H1 (cell line): ENCODE measurements around the gene CENPVL1. TPM values are rescaled to one million over a fixed set of nuclear protein-coding genes. Genes with fewer than 3 reads are reported as not detected.
"Not testable (repeated sequence)": the region's sequence is repeated elsewhere in the genome, so short reads cannot be mapped to it uniquely, and the experiment has no call there.

Source experiments
- CTCF ChIA-PET: fragments of 300-600 bp; sonication (Branson Sonifier 250); formaldehyde crosslinking; loops from one replicate; lab custom pipeline; 2021; ENCODE audit not compliant: partially characterized antibody; lab: Charles Lee
- POLR2A ChIA-PET: fragments of 300-600 bp; sonication (Branson Sonifier 250); formaldehyde crosslinking; loops from one replicate; lab custom pipeline; 2021; ENCODE audit warnings: inconsistent platforms; ENCODE audit not compliant: partially characterized antibody; lab: Charles Lee
- DNase-seq, 2 experiments: peaks; one replicate each; pipeline versions ENCODE4 v3.0.0 to v3.0.0-alpha.2; 2010 to 2022; ENCODE audit warnings: low spot score in 2 of 2, low read depth in 1 of 2, mixed read lengths in 1 of 2
- FAIRE-seq: peaks from 2 replicates; lab custom pipeline; 2011; peaks lifted over from hg19 to GRCh38; lab: Jason Lieb, UNC
- H2AFZ ChIP-seq: 2 replicates; pipeline ENCODE4 v1.8.1; 2012; ENCODE audit warnings: low read length, inconsistent platforms
- H2AK5ac ChIP-seq: 2 replicates; pipeline ENCODE4 v1.6.1; 2013; ENCODE audit warnings: low read depth, low read length
- H2BK120ac ChIP-seq: replicated peaks from 2 replicates; pipeline ENCODE3; 2013; ENCODE audit warnings: low read depth, low read length, inconsistent platforms
- H2BK12ac ChIP-seq: 2 replicates; pipeline ENCODE4 v1.6.1; 2013; ENCODE audit warnings: low read depth, low read length
- H2BK15ac ChIP-seq: 2 replicates; pipeline ENCODE4 v1.6.1; 2013; ENCODE audit warnings: low read length
- H2BK20ac ChIP-seq: 2 replicates; pipeline ENCODE4 v1.6.1; 2013; ENCODE audit warnings: low read length
- H2BK5ac ChIP-seq: 2 replicates; pipeline ENCODE4 v1.6.1; 2013; ENCODE audit warnings: low read depth, low read length
- H3K14ac ChIP-seq: 2 replicates; pipeline ENCODE4 v1.6.1; 2013; ENCODE audit warnings: inconsistent platforms; ENCODE audit not compliant: insufficient read length
- H3K18ac ChIP-seq: 2 replicates; pipeline ENCODE4 v1.6.1; 2013; ENCODE audit warnings: low read length; ENCODE audit errors: extremely low read depth
- H3K23ac ChIP-seq: 2 replicates; pipeline ENCODE4 v1.6.1; 2013; ENCODE audit warnings: inconsistent platforms; ENCODE audit not compliant: insufficient read length
- H3K23me2 ChIP-seq: 2 replicates; pipeline ENCODE4 v1.6.1; 2013; ENCODE audit warnings: low read depth, low read length
- H3K27ac ChIP-seq: 2 replicates; pipeline ENCODE4 v1.6.1; 2011; ENCODE audit warnings: low read depth, low read length, inconsistent platforms
- H3K27me3 ChIP-seq, 4 experiments: replicated peaks in 1 of 4; 1 replicate in 1 of 4; 2 replicates in 3 of 4; pipeline versions ENCODE4 v1.6.1 to v1.8.1; 2011 to 2013; ENCODE audit warnings: low read length in 3 of 4, mild to moderate bottlenecking in 3 of 4, inconsistent platforms in 2 of 4, mixed read lengths in 2 of 4, moderate library complexity in 1 of 4; ENCODE audit not compliant: control insufficient read depth in 3 of 4, insufficient read depth in 3 of 4; ENCODE audit errors: extremely low read depth in 1 of 4
- H3K36me3 ChIP-seq, 4 experiments: 2 replicates each; pipeline versions ENCODE4 v1.6.1 to v1.8.1; 2011 to 2013; ENCODE audit warnings: mild to moderate bottlenecking in 4 of 4, low read length in 3 of 4, moderate library complexity in 2 of 4, control low read depth in 1 of 4, inconsistent platforms in 1 of 4; ENCODE audit not compliant: insufficient read depth in 4 of 4, control insufficient read depth in 2 of 4
- H3K4ac ChIP-seq: replicated peaks from 2 replicates; pipeline ENCODE3; 2013; ENCODE audit warnings: low read length, low read depth, mixed read lengths, inconsistent platforms; ENCODE audit not compliant: insufficient read length
- H3K4me1 ChIP-seq, 4 experiments: replicated peaks in 1 of 4; 1 replicate in 1 of 4; 2 replicates in 3 of 4; pipeline versions ENCODE4 v1.6.1 to v1.8.1; 2011 to 2013; ENCODE audit warnings: low read length in 3 of 4, inconsistent platforms in 2 of 4, mixed read lengths in 1 of 4; ENCODE audit not compliant: insufficient read depth in 4 of 4, control insufficient read depth in 3 of 4
- H3K4me2 ChIP-seq, 2 experiments: 2 replicates each; pipeline versions ENCODE4 v1.6.1 to v1.8.1; 2011 to 2013; ENCODE audit warnings: low read depth in 2 of 2, low read length in 2 of 2, control low read depth in 1 of 2, inconsistent platforms in 1 of 2, mild to moderate bottlenecking in 1 of 2; ENCODE audit not compliant: insufficient read depth in 1 of 2
- H3K4me3 ChIP-seq, 4 experiments: fragments of 200-600, 300-600 bp in 1 of 4; sonication (generic), shearing (Covaris generic), sonication (Bioruptor Twin) in 1 of 4; 2 replicates each; pipeline versions ENCODE4 v1.5.1 to v1.8.1; 2011 to 2016; ENCODE audit warnings: low read length in 4 of 4, low read depth in 3 of 4, control low read depth in 2 of 4, inconsistent platforms in 2 of 4, mild to moderate bottlenecking in 2 of 4, mixed read lengths in 1 of 4, moderate library complexity in 1 of 4; ENCODE audit not compliant: insufficient read depth in 2 of 4; ENCODE audit errors: extremely low read depth in 1 of 4
- H3K56ac ChIP-seq: replicated peaks from 2 replicates; pipeline ENCODE3; 2013; ENCODE audit warnings: low read depth, mild to moderate bottlenecking, mixed read lengths, low read length, inconsistent platforms; ENCODE audit not compliant: insufficient read length
- H3K79me1 ChIP-seq: 2 replicates; pipeline ENCODE4 v1.6.1; 2013; ENCODE audit warnings: low read depth, low read length, control low read depth
- H3K79me2 ChIP-seq, 2 experiments: 2 replicates each; pipeline versions ENCODE4 v1.6.1 to v1.8.1; 2012 to 2013; ENCODE audit warnings: low read length in 2 of 2, mild to moderate bottlenecking in 2 of 2, inconsistent platforms in 1 of 2; ENCODE audit not compliant: insufficient read depth in 2 of 2, control insufficient read depth in 1 of 2
- H3K9ac ChIP-seq, 4 experiments: replicated peaks in 1 of 4; 1 replicate in 1 of 4; 2 replicates in 3 of 4; pipeline versions ENCODE4 v1.6.1 to v1.8.1; 2011 to 2013; ENCODE audit warnings: low read depth in 3 of 4, low read length in 3 of 4, control low read depth in 2 of 4, mild to moderate bottlenecking in 2 of 4, moderate library complexity in 2 of 4, inconsistent platforms in 1 of 4; ENCODE audit errors: extremely low read depth in 1 of 4
- H3K9me3 ChIP-seq, 2 experiments: 2 replicates each; pipeline versions ENCODE4 v1.6.1 to v1.8.1; 2012 to 2013; ENCODE audit warnings: mild to moderate bottlenecking in 2 of 2, moderate library complexity in 2 of 2, control low read depth in 1 of 2, inconsistent platforms in 1 of 2, low read depth in 1 of 2, low read length in 1 of 2, mixed read lengths in 1 of 2; ENCODE audit not compliant: insufficient read depth in 2 of 2
- H4K20me1 ChIP-seq, 2 experiments: replicated peaks in 1 of 2; 2 replicates each; pipeline versions ENCODE3 to v1.8.1; 2011 to 2013; ENCODE audit warnings: inconsistent platforms in 2 of 2, low read length in 2 of 2, mild to moderate bottlenecking in 1 of 2; ENCODE audit not compliant: insufficient read depth in 2 of 2, control insufficient read depth in 1 of 2
- H4K5ac ChIP-seq: 2 replicates; pipeline ENCODE4 v1.6.1; 2013; ENCODE audit warnings: low read length, low read depth, mixed read lengths, inconsistent platforms; ENCODE audit not compliant: insufficient read length
- H4K8ac ChIP-seq: 2 replicates; pipeline ENCODE4 v1.8.0; 2013; ENCODE audit warnings: mild to moderate bottlenecking, moderate library complexity, low read length, inconsistent platforms; ENCODE audit not compliant: insufficient read depth; ENCODE audit errors: extremely low read depth
- H4K91ac ChIP-seq: replicated peaks from 2 replicates; pipeline ENCODE3; 2013; ENCODE audit warnings: low read length, mixed read lengths, inconsistent platforms; ENCODE audit not compliant: insufficient read length
- WGBS, 2 experiments: shearing (Covaris generic) in 1 of 2; methylation state at CpG; one replicate each; pipeline versions ENCODE4 v1.1.6 to v1.1.7; 2013 to 2015; ENCODE audit warnings: low lambda C conversion rate in 2 of 2, mixed read lengths in 2 of 2, inconsistent platforms in 1 of 2, low coverage in 1 of 2, missing lambda C conversion rate in 1 of 2; ENCODE audit not compliant: insufficient replicate concordance in 2 of 2, insufficient coverage in 1 of 2, insufficient read length in 1 of 2; ENCODE audit errors: extremely low coverage in 1 of 2, missing lambda C conversion rate in 1 of 2; 5-methylcytosine and 5-hydroxymethylcytosine counted together
- long read RNA-seq, 2 experiments: library from RNA in 1 of 2; library from capped mRNA in 1 of 2; stranded (forward); transcript quantifications; one replicate each; pipeline ENCODE4 v2.0.0, GENCODE V29; 2021; ENCODE audit warnings: inconsistent platforms in 1 of 2
- polyA minus RNA-seq, 3 experiments: library from RNA; depleted of rRNA, polyadenylated mRNA; stranded (reverse); fragments of >200 nt; gene quantifications; 1 replicate in 2 of 3; 2 replicates in 1 of 3; pipeline ENCODE4 v1.2.3, GENCODE V29; 2011
- polyA plus RNA-seq, 7 experiments: library from polyadenylated mRNA; depleted of rRNA in 3 of 7; stranded (reverse) in 5 of 7; unstranded in 2 of 7; fragments of >200 nt in 5 of 7; fragments of 200-250 nt in 2 of 7; gene quantifications; 1 replicate in 5 of 7; 2 replicates in 1 of 7; 4 replicates in 1 of 7; pipeline versions ENCODE4 v1.2.1 to v1.2.3, GENCODE V29; 2011 to 2013; ENCODE audit warnings: missing spikeins in 2 of 7, mixed read lengths in 2 of 7
- total RNA-seq: library from RNA; stranded (reverse); fragmentation: NEBNext Ultra II Directional; extraction: Animal tissue kit (Norgen Biotek cat#: 25700); gene quantifications from 2 replicates; pipeline ENCODE4 v1.2.1, GENCODE V29; 2021

The CENPVL1 gene
- total RNA-seq (2.9 and 3.2 TPM in 2 replicates), polyA plus RNA-seq (2011; rRNA removed) (7.3 and 8.0 TPM in 2 replicates), polyA minus RNA-seq (2011; rRNA and poly(A)+ RNA removed) (2.8 and 3.5 TPM in 2 replicates)
- 6.3 TPM for polyA plus RNA-seq (2011; cell fraction: cytosol; rRNA removed)
- 3.0 TPM for polyA plus RNA-seq (2011; cell fraction: nucleus; rRNA removed)
- 2.9 to 3.9 TPM (median 3.4 TPM) in 4 replicates for polyA plus RNA-seq (2012, experiment 1 of 2)
- 3.7 TPM for polyA plus RNA-seq (2012, experiment 2 of 2)
- 1.9 TPM for polyA plus RNA-seq (2013, experiment 1 of 2)
- 1.6 TPM for polyA plus RNA-seq (2013, experiment 2 of 2)
- 3.3 TPM for polyA minus RNA-seq (2011; cell fraction: cytosol; rRNA and poly(A)+ RNA removed)
- polyA minus RNA-seq (2011; cell fraction: nucleus; rRNA and poly(A)+ RNA removed): 3.6 TPM
- long read RNA-seq, experiment 1, partial matches to known transcripts: 0 of 3 reads
- long read RNA-seq, experiment 1, other reads (novel, unspliced or antisense): 0 of 3 reads
- long read RNA-seq, experiment 2: 0 reads

DNA sequence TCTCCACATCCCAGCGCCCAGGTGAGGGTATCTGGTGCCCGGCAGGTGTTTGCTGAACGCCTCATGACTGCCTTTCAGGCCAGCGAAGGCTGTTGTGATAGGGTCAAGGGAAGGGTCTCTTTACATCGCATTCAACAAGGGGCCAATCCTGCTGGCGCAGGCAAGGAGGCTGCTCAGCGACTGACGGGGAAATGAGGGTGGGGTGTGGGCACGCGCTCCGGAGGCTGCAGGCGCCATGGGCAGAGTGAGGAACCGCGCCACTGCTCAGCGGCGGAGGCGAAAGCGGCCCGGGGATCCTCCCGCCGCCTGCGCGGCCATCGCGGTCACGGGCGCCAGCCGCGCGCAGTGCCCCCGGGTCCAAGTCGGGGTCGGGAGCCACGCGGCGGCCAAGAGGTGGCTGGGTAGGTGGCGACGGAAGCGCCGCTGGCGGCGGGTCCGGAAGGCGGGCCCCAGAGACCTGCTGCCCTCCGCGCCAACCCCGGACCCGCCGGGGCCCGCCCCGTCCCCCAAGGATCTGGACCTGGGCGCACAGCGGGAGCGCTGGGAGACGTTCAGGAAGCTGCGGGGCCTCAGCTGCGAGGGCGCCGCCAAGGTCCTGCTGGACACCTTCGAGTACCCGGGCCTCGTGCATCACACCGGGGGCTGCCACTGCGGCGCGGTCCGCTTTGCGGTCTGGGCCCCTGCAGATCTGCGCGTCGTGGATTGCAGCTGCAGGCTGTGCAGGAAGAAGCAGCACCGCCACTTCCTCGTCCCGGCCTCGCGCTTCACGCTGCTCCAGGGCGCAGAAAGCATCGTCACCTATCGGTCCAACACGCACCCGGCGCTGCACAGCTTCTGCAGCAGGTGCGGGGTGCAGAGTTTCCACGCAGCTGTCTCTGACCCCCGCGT is at the start of gene CENPVL1:
Gene CENPVL1, plus strand, starts transcription at position 236 of the 888 bp plus-strand sequence. Its CDS starts 0 bp downstream, at position 236.
- H3K27me3 ChIP-seq, H4K20me1 ChIP-seq, H3K23me2 ChIP-seq, FAIRE-seq, H2BK5ac ChIP-seq, H3K4me1 ChIP-seq, H4K91ac ChIP-seq, H3K56ac ChIP-seq, H3K4me2 ChIP-seq, CTCF ChIA-PET, H2BK120ac ChIP-seq, H3K79me1 ChIP-seq, H2BK12ac ChIP-seq, H3K14ac ChIP-seq, H3K79me2 ChIP-seq, H4K8ac ChIP-seq, H3K4me3 ChIP-seq, H3K9ac ChIP-seq, H3K27ac ChIP-seq, H2BK20ac ChIP-seq, H2BK15ac ChIP-seq, H3K18ac ChIP-seq, DNase-seq, H2AFZ ChIP-seq, POLR2A ChIA-PET, H4K5ac ChIP-seq, H3K4ac ChIP-seq, H3K36me3 ChIP-seq, H2AK5ac ChIP-seq, H3K23ac ChIP-seq, H3K9me3 ChIP-seq: not testable (repeated sequence)
- WGBS, 2 experiments: no CpG with 5 or more reads among the region's 87 CpGs
